Brain pericyte (primary cell): ENCODE data around the gene LRRC36.
A peak's percentile ranks its signal among the peaks of the same experiment; 100 is the strongest.
"Not testable (repeated sequence)": the region's sequence is repeated elsewhere in the genome, so short reads cannot be mapped to it uniquely, and the experiment has no call there.

Experiments used
- DNase-seq: peaks from one replicate; pipeline ENCODE4 v3.0.0-alpha.2; 2012; ENCODE audit warnings: low read depth, low spot score

The LRRC36 gene

DNA sequence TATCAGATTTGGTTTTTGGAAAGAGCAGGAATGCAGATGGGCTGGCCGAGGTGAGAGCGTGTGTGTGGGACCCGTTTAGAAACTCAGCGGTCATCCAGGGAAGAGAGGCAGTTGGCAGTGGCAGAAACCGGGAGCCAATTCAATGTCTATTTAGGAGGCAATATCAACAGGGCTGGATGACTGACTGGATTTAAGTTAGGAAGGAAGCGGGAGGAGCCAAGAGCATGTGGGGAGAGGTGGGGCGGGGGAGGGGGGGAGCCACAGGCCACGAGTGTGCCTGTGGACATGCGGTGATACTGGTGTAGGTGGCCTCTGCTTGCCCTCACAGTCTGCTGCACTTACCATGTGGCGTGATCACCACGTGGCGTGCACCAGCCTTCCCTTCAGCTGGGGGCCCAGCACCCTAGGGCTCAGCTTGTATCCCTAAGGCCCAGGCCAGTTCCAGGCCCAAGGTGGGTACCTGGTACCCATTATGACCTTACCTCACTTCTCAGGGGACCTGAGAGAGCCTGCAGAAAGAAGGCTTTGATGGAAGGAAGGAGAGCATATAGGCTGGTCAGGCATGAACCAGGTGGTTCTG is 77.5 kb downstream of the LRRC36 start:
- DNase-seq: no peak

DNA sequence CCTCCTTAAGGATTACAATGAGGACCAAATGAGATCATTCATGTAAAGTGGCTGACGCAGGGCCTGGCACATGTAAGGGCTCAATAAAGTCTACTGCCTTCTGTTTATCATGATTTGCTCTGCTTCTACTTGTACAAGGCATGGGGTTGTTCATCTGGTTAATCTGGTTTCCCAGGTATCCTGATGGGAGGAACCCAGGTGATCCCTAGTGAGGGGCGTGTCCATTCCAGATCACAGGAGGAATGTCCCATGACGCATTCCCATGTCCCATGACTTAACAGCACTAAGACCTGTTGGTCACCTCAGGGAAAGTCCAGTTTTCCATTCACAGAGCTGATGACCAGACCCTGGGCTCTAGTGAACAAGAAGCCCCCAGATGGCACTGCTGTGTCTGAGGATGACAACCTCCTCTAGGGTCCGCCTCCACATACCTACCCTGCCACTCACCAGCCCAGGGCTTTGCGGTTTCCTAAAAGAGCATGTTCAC is 78.2 kb downstream of the LRRC36 start:
- DNase-seq: no peak

DNA sequence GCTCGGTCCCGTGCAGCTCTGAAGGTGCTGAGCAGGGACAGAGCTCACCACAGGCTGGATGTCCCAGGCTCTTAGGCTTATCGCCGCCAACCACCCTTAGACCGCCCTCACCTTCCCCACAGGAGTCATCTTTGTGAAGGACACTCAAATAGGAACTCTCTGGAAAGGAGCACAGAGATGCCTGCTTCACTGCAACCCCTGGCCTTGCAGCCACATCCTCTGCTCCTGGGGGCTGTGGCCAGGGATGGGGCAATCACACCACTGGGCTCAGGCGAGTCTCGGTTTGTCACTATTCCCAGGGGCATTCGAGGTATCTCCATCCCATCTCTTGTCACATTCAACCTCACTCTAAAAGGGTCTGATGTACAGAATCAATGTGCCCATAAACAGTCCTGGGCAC is 78.7 kb downstream of the LRRC36 start:
- no peak for DNase-seq

DNA sequence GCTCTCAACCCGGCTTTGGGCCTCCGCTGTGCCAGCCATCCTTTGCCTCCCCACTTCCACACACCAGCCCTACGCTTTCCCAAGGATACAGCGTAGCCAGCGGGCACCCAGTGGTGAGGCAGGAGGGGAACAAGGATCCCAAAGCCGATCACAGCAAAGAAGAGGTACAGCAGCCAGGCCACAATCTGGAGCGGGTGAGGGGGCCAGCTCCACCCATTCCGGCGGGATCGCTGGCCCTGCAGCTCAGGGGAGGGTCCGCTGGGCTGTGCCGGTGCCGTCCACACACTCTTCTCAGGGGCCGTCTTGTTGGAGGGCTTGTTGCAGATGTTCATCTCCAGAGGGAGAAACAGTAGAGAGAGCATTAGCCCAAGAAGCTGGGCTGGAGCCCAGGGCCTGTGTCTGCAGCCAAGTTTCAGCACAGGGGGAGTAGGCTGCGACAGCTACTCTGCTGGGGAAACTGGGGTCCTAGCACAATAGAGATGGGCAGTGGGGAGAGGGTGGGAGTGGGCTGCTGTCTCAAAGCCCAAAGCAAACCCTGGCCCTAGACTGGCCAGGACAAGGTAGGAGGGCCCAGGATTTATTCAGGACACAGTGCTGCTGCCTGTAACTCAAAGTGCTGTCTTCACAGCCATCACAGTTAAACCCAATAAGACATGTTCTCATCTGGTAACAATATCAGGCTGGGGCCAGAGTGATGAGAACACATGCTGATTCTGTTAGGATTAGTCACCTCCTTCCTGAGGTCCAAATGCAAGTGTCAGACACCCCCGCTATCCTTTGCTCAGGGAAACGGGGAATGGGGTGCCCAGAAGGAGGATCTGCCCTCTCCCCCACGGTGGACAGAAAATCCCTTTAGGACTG is 79.7 kb downstream of the LRRC36 start:
- peak; percentile 47 for DNase-seq

DNA sequence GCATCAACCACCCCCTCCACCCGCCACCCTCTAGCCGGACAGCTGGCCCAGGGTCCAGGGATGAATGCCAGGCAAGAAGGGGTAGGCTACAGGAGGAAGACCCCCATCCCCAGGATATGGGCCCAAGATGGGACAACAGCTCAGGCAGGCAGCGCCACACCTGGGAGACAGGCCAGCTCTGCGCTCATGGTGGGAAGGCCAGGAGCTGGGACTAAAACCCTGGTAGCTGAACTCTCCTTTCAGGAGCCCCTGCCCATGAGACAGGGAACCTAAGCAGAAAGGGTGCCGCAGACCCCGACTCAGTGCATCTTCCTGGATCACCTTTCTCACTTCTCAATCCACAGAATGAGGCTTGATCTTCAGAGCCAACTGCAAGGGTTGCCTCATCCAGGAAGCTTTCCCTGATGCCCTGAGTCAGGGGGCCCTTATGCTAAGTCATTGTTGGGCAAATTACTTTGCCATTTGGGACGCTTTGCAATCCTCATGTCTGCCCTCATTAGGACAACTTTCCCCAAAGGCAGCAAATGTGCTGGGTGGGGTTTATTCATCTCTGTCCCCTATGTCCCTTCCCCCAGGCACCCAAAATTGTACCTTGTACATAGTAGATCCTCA is 80.7 kb downstream of the LRRC36 start:
- no peak for DNase-seq

DNA sequence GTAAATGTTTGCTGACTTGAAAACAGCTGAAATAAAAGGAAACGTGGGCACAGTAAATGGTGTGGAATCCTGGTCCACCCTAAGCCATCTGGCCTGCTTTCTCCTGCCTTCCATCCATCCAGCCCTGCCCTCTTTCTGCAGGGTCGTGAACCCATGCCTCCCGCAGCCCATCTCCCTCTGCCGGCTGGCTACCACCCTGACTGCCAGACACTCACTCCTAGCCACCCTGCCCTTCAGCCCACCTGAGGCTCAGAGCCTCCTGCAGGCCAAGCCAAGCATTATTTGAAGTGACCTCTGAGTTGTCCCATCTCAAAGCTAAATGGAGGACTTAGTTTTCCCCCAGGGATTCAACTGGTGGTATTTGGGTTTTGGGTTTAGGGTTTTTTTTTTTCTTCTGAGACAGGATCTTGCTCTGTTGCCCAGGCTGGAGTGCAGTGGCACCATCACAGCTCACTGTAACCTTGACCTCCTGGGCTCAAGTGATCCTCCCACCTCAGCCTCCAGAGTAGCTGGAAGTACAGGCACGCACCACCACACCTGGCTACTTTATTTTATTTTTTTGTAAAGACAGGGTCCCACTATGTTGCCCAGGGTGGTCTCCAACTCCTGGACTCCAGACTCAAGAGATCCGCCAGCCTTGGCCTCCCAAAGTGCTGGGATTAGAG is 81.3 kb downstream of the LRRC36 start:
- DNase-seq: no peak

DNA sequence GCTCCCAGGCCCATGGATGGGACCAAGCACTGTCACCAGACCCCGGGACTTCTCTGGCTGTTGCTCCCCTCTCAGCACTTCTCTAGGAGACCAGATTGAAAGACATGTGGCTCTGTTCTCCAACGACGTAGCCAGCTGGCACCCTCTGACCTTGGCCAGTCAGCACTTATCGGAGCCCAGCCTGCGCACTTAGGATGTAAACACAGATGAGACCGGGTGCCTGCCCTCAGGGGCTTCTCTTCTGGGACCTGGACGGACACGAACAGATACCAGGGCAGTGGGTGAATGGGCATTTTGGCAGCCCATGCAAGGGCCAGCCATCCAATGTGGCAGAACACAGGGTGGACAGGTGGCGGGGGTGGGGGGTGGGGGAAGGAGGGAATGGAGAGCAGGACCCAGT is 83.0 kb downstream of the LRRC36 start:
- DNase-seq: no peak

DNA sequence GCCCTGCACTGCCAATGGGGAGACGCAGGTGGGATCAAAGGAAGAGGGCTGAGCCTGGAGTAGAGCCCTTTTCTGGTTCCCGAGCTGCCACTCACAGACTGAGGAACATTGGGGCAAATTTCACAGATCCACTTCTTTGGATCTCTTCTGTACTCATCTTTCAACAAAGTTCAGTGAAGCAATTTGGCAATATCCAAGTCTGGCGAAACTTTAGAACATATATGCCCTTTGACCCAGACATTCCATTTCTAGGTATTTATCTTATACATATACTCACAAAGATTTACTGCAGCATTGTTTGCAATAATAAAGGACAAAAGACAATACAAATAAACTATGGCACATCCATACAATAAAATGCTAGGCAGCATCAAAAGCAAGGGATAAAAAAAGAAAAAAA is 84.7 kb downstream of the LRRC36 start:
- DNase-seq: no peak

DNA sequence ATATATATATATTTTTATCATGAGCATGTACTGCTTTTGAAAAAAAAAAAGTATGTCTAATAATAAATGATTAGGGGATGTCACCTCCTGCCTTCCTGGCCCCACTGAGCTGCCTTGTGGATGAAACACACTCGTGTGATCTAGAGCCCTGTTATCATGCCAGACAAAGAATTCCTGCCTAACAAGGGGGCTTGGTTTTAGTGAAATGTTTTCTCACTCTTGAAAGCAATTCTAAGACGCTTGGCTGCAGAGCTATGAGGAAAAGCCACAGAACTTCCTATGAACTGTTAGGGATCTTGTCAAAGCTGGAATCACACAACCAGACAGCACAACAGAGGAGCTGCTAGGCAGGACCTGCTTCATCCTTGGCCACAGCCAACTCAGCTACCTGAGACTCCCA is 85.7 kb downstream of the LRRC36 start:
- no peak for DNase-seq

DNA sequence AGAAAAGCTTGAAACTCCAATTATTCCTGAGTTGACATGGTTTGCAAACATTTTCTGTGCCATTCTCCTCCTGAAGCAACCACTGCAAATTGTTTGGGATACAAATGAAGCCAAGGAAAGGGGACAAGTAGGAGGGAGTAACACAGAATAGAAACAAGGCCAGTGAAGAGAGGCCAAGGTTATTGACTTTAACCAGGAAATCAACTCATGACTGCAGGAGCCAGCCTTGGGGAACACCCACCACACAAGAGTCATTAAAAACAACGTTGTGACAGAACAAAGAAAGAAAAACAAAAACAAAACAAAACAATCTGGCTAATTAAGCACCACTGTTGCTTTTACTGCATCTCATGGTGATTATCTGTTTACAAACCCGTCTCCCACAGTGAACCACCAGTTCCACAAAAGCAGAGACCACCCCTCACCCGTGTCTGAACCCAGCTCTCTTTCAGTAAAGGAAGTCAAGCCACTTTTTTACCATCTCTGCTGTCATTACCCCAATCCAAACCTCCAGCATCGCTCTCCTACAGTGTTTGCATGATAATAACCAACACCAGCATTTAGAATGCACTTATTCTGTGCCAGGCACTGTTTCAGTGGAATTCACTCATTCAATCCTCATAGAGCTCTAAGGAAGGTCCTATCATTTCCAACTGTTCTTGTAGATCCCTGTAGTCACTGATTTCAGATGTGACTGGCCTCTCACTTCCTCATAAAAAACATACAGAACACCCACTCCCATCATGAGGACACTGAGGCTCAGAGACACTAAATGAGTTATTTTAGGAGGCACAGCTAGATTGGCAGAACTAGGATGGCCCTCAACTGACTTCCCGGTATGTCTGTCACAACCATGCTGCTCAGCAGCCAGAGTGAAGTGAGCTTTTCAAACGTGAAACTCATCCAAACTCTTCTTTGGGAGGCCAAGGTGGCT is 87.6 kb downstream of the LRRC36 start:
- DNase-seq: no peak

DNA sequence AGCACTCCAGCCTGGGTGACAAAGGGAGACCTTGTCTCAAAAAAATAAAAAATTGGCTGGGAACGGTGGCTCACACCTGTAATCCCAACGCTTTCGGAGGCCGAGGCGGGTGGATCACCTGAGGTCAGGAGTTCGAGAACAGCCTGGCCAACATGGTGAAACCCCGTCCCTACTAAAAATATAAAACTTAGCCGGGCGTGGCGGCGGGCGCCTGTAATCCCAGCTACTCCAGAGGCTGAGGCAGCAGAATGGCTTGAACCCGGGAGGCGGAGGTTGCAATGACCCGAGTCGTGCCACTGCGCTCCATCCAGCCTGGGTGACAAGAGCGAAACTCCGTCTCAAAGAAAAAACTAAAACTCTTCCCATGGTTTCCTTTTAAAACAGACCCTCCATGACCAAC is 88.8 kb downstream of the LRRC36 start:
- DNase-seq: not testable (repeated sequence)

DNA sequence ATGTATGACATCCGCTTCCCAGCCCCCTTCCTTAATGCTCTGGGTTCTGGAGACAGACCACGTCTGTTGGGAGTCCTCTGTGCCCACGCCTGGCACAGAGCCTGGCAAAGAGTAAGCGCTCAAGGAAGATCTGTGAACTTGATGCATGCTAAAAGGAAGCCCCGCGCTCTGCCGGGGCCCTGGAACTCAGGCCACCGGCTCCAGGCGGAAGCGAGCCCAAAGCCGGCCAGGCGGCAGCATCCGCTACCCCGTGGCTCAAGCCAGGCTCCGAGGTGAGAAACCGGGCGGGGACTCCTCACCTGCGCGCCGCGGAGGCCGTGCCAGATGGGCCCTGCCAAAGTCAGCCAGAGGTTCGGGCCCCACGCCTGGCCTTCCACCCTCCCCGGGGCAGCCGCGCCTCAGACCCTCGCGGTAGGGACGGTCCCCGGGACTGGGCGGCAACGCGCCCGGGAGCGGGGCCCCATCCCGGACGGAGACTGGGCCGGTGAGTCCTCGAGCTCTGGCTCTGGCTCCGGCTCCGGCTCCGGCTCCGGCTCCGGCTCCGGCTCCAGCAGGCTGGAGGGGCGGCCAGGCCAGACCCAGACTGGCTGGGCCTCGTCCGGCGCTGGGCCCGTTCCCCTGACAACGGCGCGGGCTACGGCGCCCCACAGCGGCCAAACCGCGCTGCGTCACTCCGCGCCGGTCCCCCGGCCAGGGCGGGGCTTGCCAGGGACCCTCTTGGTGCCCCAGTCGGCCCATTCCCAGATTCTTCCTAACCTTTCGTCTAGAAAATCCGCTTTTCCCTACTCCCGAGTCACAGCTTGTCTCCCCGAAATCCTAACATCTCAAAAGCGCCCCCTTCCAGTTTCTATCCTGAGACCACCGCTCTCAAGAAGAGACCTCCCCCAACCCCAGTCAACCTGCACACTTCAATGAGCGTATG is 89.5 kb downstream of the LRRC36 start, which contains the start of gene ZDHHC1:
Gene ZDHHC1 (minus strand): TSS at position 606 of the 922 bp plus-strand sequence. CDS start 8,702 bp downstream, outside the sequence.
- no peak for DNase-seq

DNA sequence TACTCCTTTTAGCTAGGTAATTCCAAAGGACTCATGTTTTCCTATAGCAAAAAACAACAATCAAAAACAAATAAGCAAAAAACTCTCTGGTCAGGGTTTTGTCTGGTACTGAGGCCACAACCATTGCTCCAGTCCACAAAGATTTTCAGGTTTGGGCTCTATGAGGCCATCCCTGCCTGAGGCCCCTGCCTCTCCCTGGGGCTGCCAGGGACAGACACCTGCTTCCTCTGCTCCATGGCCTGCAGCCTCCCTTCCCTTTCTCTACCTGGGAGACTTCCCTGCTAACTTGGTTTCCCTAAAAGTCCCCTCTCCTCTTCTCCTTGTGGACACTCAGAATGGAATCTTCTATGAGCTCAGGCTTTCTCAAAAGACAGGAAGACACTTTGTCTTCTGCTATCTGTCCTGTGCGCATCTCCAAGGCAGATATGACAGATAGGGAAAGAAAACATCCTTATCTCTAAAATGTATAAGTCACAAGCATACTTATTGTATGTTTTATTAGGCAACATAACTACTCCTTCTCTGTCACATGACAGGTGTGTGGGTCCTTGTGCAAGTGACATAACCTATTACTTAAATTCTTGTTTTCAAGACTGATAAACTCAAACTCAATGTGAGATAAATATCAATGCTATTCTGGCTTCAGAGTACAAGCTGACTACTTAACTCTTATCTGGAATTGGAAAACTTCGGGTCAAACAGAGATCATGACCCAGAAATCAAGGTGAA is 90.9 kb downstream of the LRRC36 start:
- no peak for DNase-seq

DNA sequence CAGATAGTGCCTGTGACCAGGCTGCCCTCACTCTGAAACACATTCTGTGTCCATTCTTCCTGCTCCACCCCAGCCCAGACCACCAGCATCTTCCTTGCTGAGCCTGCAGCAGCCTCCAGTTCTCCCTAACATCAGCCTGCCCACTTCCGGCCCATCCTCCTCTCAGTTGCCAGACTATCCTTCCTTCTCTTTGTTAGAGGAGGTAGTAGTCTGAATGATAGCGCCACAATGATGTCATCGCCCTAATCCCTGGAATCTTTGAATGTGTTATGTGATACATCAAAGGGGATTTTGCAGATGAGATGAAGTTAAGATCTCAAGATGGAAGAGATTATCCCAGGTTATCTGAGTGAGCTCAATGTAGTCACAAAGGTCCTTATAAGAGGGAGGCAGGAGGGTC is 92.9 kb downstream of the LRRC36 start:
- DNase-seq: no peak

DNA sequence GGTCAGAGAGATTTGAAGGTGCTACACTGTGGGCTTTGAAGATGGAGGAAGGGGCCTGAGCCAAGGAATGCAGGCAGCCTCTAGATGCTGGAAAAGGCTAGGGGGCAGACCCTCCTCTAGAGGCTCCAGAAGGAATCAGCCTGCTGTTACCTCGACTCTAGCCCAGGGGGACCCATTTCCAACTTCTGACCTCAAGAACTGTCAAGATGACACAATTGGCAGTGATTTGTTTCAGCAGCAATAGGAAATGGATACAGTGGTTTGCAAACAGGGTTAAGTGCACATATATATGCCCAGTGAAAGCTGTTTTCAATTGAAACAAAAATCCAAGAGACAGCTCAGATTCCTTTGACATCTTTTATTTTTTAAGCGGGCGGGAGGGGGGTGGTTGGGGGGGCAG is 93.3 kb downstream of the LRRC36 start:
- no peak for DNase-seq

DNA sequence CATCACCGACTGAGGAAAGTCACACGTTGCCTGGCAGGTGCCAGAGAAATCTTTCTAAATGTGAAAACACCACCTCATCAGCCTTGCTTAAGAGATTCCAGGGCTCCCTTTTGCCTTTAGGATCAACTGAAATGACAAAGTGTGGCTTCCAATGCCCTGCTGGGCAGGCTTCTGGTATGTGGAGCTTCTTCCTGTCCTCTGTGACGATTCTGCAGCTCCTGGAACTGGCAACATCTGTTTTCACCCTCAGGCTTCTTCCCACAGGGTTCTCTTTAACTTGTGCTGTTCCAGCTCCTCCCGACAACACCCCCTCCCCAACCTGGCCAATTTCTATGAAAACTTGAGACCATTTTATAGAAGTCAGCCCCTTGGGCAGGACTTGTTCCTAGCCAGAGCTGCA is 94.4 kb downstream of the LRRC36 start:
- no peak for DNase-seq

DNA sequence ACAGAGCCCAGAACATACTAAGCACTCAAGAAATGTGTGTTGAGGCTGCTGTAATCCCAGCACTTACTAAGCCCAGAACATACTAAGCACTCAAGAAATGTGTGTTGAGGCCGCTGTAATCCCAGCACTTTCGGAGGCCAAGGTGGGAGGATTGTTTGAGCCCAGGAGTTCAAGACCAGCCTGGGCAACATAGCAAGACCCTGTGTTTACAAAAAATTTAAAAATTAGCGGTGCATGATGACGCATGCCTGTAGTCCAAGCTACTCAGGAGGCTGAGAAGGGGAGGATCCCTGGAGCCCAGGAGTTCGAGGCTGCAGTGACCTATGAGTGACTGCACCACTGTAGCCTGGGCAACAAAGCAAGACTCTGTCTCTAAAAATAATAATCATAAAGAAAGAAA is 96.4 kb downstream of the LRRC36 start:
- DNase-seq: no peak

DNA sequence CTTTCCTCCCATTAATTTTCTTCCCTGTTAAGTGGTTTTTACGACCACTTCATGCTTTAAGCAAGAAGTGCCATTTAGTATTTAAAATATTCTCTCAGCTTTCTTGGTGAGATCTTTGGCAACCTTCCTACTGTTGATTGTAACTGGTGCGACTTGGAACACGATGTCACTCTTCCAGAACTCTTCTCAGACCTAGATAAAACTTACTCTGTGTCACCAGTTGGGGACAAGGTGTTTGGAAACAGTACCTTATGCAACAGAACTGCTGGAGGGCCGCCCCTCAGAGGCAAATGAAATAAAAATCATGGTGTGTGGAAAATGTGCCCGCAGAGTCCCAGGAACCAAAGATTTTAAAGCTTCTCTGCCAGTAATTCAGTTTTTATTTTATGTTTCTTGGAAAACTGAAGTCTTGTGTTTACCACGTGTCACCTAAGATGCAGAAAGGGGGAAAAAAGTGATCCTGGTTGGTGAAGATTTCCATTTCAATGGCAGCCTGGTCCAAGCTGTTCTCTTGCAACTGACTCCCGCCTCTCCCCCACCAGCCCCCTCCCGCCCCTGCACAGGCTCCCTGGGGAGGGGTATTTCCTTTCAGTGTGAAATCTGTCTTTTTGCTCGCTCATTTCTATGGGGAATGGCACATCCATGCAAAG is 97.1 kb downstream of the LRRC36 start:
- DNase-seq: no peak

DNA sequence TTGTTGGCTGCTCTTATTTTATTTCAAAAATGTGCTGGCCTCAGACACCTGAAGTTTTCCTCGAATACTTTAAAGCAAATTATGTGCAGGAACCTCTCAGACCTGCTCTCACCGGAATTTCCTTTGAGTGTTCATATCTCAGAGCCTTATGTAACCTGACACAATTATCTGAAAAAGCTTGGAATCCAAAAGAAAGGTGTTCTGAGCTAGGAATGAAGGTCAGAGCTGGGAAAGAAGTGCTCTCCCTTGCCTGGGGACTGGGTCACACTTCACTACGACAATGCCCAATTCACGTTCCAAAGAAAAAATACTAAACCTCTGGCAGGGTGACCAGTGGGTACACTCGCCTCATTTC is 97.6 kb downstream of the LRRC36 start:
- DNase-seq: no peak
